Superior temporal gyrus (tissue), 1 donor: ENCODE results near the gene MEIOB.
"Not testable (repeated sequence)": the region's sequence is repeated elsewhere in the genome, so short reads cannot be mapped to it uniquely, and the experiment has no call there.

ENCODE experiments used
- DNase-seq: peaks from one replicate; pipeline ENCODE4 v3.0.0-alpha.2; 2016; ENCODE audit errors: extremely low spot score

Gene MEIOB

DNA sequence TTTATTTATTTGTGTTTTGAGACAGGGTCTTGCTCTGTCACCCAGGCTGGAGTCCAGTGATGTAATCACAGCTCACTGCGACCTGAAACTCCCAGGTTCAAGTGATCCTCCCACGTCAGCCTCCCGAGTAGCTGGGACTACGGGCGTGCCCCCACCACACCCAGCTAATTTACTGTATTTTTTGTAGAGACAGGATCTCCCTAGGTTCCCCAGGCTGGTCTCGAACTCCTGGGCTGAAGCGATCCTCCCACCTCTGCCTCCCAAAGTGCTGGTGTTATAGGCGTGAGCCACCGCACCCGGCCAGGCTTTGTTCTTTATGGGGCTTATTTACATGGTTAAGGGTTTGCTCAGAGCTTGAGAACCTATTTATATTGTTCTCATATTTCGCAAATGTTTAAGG lies 5.8 kb upstream of the MEIOB start:
- DNase-seq, result no peak

DNA sequence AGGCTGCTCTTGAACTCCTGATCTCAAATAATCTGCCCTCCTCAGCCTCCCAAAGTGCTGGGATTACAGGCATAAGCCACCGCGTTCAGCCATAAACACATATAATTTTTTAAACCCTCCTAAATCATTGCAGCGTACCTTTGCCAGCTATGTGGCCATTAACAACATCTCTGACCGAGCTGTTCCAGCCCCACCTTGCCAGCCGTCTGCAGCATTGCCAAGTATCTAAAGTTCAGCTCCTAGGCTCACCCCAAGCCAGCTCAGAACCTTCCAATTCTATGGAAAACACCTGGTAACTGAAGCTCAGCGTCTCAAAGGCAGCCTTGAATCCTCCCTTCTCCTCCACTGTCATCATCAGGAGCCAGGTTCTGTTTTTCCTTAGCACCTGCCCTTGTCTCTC lies 5.1 kb upstream of the MEIOB start:
- no peak for DNase-seq

DNA sequence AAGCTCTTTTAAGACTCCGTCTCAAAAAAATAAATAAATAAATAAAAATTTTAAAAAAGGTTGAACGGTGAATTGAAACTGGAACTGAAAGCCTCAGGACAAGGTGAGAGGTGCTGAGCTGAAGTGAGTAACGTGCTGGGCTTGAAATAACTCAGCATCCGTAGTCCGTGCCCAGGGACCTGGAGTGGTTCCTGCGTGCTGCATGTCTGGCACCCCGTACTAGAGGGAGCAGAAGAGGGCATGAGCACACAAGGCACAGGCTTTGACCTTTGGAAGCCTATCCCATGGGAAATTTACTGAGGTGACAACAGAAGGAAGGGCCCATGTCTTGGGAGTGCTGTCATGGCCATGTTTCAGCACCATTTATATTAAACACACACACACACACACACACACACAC lies 4.5 kb upstream of the MEIOB start:
- no peak for DNase-seq

DNA sequence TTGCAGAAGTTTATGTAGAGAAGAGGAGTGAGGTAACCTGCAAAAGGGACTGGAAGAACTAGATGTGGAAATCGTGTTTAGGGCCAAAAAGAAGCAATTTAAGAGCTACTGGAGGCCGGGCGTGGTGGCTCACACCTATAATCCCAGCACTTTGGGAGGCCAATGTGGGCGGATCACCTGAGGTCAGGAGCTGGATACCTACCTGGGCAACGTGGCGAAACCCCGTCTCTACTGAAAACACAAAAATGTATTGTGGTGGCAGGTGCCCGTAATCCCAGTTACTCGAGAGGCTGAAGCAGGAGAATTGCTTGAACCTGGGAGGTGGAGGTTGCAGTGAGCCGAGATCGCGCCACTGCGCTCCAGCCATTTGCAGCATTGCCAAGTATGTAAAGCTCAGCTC lies 4.1 kb upstream of the MEIOB start:
- not testable (repeated sequence) for DNase-seq

DNA sequence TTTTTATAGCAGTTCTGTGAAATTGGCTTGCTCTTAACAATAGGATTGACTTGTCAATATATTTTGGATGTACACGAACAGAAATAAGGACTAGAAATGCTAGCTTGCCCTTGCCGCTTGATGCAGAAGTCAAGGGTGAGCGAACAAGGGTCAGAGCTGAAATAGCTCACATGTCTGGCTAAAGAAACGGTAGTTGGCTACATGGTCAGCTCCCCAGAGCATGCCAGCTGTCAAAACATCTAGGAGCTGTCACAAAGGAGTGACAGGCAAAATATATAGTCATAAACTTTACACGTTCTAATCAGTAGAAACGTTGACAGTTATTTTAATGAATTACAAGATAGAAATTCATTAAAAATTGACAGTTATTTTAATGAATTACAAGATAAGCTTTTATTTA lies 2.9 kb upstream of the MEIOB start:
- DNase-seq, result no peak

DNA sequence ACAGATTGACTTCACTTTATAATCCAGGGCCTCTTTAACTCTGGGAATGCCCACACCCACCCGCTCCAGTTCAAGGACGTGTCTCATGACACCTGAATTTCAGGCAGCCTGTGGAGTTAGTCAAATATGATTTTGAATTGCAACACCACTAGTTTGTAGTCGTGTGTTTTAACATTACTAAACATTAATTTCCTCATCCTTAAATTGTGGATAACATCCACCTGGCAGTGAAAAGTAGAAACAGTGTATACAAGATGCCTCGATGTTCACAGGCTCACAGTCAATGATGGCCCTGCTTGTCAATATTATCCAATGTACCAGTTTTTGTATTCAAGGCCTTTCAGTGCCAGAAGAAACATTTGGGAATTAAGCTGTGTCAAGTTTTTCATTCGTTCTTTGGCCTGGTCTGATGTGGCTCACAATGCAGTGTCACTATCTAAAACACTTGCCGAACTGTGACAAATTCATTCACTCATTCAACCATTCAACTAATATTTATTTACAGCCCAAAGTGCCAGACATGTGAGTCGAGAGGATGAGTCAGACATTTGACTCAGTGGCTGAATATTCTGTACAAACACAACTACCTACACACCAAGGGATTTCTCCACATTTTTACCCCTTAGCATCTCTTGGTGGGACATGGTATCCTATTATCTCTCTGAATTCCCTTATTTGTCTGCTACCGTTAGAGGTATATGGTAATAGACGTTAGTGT lies 1.4 kb downstream of the MEIOB start:
- DNase-seq, result no peak

DNA sequence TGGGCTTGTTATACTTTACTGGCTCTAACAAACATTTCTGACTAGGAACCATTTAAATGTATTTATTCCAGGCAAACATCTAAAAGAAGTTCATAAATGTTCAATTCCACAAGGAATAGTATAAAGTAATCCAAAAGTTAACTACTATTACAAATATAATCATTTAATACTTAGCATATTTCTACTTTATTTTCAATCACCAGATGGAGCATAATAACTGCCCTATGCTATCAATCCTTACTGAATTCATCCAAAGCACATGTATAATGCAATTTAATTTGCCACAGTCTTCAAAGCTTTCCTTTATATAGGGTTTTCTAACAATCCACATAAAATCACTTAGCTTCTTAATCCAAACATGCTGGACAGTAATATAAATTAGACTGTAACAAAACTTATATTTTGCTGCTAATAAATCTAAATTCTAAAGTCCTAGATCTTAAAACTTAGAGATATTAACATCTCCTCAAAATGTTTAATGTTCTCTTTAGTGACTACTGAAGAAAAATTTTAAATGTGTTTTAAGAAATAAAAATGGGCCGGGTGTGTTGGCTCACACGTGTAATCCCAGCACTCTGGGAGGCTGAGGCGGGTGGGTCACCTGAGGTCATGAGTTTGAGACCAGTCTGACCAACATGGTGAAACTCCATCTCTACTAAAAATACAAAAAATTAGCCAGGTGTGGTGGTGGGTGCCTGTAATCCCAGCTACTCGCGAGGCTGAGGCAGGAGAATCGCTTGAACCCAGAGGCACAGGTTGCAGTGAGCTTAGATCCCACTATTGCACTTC lies 5.9 kb downstream of the MEIOB start:
- no peak for DNase-seq

DNA sequence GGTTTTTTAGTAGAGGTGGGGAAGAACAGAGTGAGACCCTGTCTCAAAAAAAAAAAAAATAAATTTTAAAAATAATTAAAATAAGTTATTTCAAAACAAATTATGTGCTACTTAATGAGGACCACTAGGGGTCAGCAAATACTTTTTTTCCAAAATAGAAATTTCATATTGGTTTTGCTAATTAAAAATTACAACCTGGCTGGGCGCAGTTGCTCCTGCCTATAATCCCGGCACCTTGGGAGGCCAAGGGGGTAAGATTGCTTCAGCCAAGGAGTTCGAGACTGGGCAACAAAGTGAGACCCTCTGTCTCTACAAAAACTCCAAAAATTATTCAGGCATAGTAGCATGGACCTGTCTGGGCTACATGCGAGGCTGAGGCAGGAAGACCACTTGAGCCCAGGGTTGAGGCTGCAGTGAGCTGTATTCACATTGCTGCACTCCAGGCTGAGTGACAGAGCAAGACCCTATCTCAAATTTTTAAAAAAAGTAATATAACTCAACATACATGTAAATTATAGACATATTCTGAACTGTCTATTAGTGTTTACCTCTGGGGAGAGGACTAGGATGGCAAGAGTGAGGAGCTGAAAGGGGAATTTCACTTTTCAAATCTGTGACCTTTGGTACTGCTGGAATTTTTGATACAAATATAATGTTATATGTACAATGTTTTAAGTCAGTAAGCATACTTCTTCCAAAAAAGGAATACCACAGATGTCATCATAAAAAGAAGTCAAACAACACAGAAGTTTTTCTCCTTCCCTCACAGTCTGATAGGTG lies 8.1 kb downstream of the MEIOB start:
- DNase-seq, result peak; percentile 52

DNA sequence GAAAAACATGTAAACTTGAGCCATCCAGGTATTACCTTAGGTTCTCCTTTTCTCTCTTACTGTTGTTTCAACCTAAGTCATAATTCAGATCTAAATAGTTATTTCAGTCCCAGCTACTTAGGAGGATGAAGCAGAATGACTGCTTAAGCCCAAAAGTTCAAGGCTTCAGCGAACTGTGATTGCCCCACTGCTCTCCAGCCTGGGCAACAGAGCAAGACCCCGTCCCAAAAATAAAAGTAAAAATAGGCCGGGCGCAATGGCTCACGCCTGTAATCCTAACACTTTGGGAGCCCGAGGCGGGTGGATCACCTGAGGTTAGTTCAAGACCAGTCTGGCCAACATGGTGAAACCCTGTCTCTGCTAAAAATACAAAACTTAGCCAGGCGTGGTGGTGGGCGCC lies 9.6 kb downstream of the MEIOB start:
- DNase-seq, result no peak

DNA sequence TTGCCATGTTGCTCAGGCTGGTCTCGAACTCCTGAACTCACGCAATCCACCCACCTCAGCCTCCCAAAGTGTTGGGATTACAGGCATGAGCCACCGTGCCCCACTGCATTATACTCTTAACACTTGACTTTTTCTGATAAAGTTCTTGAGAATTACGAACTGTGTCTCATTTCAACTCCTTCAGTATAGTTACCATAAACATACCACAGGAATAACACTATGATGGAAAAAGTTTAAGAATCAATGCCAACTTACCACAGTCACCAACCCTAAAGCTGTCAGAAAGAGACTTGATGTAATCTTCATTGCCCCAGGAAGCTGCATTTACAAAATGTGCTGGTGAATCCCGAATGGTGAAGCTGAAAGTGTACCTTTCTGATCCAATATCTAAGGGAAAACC lies 10.2 kb downstream of the MEIOB start:
- DNase-seq, result no peak

DNA sequence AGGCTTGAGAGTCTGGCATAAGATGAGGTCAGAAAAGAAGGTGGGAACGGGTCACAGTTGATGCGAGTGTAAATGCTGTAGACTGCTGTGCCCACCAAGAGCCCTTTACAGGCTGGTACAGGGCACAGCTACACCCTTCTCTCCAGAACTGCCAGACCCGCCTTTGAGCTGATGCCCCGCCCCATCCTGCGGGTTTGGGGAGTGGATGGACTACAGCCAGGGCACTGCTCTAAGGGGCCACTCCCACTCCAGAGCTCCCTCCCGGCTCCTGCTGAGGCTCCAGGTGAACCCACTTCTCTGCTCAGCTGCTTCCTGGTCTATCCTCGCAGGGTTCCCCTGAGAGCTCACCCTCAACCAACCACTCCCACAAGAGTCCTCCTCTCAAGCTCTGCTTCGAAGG lies 12.3 kb downstream of the MEIOB start:
- DNase-seq, result no peak

DNA sequence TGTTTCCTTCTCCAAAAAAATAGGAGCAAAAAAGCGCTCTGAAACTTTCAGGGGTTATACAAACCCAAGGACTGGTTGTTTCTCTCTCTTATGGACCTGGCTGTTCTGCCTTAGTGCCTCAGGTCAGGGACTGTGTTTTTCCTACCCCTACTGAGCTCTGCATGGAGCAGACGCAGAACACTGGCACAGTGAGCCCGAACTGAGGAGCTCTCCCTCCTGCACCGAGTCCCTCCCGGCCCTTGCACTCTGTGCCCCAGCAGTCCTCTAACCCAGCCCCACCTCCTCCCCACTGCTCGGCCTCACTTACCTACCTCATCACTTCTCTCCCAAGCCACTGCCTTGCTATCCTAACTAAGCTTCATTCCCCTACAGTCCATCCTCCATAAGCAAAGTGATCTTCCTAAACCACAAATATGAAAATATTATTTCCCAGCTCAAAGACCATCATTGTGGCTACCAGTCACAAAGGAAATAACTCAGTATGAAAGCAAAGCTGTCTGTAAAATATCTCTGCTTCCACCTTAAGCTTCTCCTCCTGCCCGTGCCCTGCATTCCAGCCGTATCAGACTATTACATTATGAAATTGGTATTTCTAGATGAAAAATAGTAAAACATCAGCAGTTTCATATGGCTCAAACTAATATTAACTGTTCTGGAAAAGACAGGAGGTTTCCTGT lies 13.6 kb downstream of the MEIOB start:
- DNase-seq, result no peak

DNA sequence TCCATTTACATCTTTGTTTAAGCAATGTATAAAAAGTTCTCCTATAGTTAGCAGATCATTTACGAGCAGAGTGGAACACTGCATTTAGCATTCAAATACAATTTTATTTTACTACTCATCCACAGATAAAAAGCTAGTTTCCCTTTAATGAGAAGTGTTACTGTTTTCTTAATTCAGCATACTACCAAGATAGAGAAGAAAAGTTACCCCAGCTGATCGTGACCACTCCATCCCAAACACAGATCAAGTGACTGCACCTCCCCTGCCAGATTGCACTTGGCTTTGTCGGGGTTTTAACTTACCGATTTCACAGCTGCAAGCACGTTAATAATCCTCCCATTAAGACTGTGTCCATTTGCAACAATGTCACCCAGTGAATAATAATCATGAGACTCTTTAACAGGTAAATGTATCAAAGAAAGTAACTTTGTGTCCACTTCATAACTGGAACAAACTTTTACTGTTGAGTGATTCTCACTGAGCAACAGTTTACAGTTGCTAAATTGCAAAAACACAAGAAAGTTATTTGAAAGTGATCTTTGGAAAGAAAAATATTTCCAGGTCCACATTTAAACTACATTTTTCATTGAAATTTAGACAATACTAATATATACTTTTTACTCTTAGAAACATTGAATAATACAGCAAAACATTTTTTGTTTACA lies 14.4 kb downstream of the MEIOB start:
- no peak for DNase-seq

DNA sequence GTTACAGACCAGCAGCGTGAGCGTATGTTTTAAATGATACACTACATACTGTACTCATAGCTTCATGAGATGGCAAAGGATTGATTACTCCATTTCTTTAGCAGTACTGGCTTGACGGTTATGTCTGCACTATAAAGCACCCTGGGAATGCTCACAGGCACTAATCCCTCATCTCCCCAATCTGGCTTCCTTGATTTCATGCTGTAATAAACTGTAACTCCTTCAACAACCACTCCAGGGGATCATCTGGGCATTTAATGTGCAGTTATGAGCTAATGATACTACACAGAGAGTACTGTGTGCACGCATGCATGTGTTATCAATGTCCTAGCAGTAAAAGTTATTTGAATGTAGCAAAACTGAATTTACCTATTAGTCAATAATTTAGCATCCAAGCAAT lies 20.2 kb downstream of the MEIOB start:
- no peak for DNase-seq

DNA sequence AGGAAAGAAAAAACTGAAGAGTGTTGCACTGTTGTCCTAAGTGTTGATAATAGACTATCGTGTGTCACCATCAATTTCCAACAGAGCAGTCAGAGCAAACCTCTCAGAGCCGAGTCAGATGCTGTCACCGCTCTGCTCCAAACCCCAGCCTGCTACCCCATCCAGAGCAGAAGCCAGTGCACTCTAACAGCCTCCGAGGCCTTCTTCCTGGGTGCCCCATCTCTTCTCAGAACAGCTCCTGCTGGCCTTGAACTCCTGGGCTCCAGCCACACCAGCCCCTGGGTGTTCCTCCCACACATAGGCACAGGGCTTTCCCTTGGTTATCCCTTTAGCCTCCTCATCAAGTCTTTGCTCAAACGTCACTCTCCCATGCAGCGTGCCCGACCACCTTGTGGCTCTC lies 21.0 kb downstream of the MEIOB start:
- no peak for DNase-seq

DNA sequence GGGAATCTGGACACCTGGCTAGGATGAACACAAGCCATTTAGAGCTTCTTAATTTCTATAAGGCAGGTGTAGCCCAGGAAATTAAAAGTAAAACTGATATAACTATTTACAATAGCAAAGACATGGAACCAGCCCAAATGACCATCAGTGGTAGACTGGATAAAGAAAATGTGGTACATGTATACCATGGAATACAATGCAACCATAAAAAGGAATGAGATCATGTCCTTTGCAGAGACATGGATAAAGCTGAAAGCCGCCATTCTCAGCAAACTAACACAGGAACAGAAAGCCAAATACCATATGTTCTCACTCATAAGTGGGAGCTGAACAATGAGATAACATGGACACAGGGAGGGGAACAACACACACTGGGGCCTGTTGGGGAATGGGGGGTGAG lies 25.5 kb downstream of the MEIOB start:
- DNase-seq, result no peak

DNA sequence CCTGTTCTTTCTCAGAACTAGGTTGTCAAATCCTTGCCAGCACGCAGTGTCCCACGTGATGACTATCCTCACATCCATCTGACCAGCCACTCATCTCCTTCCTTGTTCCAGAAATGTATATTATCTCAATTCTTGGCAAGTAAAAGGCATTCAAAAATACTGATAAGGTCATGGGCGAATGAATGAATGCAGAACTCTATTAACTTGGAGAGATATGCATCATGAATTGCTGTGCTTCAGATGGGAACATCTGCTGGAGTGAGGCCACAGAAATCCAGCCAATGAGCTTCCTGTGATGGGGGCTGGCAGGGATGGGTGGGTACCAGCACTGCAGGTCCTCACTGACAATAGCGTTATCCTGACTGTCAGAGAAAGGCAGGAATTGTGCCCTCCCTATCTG lies 26.0 kb downstream of the MEIOB start:
- no peak for DNase-seq

DNA sequence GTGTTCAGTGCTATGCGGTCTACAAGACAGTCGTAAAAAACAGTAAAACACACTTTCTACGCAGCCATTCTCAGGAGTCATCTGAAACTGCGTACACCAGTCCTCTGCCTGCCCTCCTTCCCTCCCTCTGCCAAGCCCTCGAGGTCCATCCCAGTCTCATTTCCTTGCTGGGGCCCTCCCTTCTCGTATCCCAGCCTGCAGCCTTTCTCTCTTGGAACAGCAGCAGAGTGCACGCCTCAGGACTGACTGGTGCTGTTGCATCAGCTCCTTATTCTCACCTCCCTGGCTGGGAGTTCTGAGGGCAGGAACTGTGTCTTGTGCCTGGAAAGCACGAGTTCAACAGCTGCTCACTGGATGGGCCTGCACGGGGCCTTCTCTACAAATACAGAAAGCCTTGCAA lies 32.4 kb downstream of the MEIOB start:
- no peak for DNase-seq

DNA sequence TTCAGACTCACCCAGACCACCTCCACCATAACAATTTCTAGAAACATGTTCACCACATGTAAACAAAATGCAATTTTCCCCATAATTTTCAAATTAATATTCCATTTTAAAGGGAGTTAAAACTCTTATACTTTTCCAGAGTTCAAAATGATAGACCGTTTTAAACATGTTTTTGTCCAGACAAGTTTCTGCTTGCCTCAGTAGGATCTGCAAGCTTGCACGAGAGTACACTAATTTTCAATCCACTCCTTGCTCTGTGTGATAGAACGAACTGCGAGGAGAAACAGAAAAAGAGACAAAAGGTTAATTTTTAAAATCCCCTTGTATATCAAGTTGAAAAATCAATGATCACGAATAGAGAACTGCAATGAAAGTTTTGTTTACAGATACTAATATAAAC lies 37.9 kb downstream of the MEIOB start:
- no peak for DNase-seq

DNA sequence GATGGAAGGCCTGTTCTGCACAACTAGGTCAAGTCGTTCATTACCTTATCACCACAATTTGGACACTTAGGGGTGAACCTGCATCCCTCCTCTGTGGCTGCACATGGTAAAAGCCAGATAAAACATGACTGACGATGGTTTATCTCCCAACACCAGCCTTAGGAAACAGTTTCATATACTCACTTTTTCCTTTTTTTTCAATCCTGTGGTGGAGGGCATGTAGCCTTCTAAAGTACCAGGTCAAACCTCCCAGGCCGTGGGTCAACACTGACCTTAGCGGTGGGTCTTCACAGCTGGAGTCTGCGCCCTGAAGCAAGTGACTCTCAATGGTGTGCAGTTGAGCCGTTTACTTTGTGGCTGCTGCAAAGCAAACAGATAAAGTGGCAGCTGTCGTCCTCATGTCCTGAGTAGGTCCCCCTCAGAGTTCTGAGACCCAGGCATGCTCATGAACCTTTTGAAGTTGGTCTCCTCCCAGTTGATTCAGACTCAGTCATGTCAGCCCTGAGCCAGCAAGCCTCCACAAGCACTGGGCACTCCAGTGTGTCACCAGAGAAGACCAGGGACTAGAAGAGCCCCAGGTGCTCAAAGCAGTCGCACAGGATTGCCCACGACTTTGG lies 39.0 kb downstream of the MEIOB start:
- no peak for DNase-seq
